ENCODE results near the gene CLUH. TPM values are rescaled to one million over a fixed set of nuclear protein-coding genes. Genes with fewer than 3 reads are reported as not detected.
A peak's percentile ranks its signal among the peaks of the same experiment; 100 is the strongest.

CLUH gene, protein sequence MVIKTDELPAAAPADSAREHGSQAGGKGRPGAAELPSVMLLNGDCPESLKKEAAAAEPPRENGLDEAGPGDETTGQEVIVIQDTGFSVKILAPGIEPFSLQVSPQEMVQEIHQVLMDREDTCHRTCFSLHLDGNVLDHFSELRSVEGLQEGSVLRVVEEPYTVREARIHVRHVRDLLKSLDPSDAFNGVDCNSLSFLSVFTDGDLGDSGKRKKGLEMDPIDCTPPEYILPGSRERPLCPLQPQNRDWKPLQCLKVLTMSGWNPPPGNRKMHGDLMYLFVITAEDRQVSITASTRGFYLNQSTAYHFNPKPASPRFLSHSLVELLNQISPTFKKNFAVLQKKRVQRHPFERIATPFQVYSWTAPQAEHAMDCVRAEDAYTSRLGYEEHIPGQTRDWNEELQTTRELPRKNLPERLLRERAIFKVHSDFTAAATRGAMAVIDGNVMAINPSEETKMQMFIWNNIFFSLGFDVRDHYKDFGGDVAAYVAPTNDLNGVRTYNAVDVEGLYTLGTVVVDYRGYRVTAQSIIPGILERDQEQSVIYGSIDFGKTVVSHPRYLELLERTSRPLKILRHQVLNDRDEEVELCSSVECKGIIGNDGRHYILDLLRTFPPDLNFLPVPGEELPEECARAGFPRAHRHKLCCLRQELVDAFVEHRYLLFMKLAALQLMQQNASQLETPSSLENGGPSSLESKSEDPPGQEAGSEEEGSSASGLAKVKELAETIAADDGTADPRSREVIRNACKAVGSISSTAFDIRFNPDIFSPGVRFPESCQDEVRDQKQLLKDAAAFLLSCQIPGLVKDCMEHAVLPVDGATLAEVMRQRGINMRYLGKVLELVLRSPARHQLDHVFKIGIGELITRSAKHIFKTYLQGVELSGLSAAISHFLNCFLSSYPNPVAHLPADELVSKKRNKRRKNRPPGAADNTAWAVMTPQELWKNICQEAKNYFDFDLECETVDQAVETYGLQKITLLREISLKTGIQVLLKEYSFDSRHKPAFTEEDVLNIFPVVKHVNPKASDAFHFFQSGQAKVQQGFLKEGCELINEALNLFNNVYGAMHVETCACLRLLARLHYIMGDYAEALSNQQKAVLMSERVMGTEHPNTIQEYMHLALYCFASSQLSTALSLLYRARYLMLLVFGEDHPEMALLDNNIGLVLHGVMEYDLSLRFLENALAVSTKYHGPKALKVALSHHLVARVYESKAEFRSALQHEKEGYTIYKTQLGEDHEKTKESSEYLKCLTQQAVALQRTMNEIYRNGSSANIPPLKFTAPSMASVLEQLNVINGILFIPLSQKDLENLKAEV (N-terminal part only)
- total RNA-seq = 100 to 1,000 TPM in 1 of 4 donors, 10 to 100 TPM in 3; 45.4 to 118 (median 56.1) TPM

DNA sequence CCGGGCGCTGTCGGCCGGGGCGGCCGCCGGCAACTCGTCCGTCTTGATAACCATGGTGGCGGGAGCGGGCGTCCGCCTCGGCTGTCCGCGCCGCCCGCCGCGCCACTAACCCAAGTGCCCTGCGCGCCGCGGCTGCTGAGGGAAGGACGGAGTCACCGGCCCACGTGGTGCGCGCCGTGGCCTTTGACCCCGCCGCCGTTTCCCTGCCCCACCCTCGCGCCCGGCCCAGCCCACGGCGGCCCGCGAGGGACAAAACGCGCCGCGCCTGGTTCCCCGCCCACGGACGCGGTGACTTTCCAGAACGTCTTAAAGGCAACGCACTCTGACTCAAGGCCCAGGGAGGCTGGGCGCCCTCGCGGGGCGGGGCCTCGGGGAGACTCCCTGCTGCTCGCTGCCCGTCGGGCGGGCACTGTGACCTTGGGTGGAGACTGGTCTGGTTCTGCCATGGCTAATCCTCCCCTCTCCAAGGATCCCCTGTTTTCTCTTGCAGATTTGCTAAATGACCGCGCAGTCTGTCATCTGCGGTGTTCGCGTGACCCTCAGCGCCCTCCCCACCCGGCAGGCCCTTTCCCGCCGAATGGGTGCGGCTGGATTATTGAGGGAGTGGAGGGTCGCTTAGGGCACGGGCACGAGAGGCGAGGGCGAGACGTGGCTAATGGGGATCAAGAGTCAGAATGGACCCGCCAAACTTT lies at the start of gene CLUH:
CLUH (minus strand) TSS at position 157 of the 692 bp plus-strand sequence; CDS start at position 54, 103 bp downstream.
- peaks cover 0 to 50% (median 48%) of the 10 kb centered on the region in 4 donors for H3K4me1 ChIP-seq

DNA sequence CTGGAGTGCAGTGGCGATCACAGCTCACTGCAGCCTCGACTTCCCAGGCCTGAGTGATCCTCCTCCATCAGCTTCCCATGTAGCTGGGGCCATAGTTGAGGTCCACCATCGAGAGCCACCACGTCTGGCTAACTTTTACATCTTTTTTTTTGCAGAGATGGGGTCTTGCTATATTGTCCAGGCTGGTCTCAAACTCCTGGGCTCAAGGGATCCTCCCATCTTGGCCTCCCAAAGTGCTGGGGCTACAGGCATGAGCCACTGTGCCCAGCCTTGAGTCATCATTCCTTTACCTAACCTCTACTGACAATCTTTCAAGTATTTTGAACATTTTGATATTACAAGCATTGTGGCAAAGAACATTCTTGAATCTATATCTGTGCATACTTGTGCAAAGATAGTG lies 47.3 kb upstream of the CLUH start:
- 63 to 75% methylated on average over 4 of the region's 4 CpGs for WGBS, 2 donors
- peaks cover 0 to 13% (median 2%) of the 10 kb centered on the region in 4 donors for H3K4me1 ChIP-seq
- DNase-seq (ENCODE audit: low spot score in 2 of 2) = no peak
- H3K9me3 ChIP-seq = peaks cover 0 to 6% (median 0%) of the 10 kb centered on the region in 4 donors
- H3K36me3 ChIP-seq = no peaks in the 10 kb centered on the region
- no peak overlapping the region for H3K4me3 ChIP-seq
- no peak overlapping the region for H3K27ac ChIP-seq
- TF ChIP-seq EP300 (IDR thresholded peaks at IDR 0.05) (no peak), POLR2A (IDR thresholded peaks at IDR 0.05) (no peak)
- TF ChIP-seq, protein P1, sequence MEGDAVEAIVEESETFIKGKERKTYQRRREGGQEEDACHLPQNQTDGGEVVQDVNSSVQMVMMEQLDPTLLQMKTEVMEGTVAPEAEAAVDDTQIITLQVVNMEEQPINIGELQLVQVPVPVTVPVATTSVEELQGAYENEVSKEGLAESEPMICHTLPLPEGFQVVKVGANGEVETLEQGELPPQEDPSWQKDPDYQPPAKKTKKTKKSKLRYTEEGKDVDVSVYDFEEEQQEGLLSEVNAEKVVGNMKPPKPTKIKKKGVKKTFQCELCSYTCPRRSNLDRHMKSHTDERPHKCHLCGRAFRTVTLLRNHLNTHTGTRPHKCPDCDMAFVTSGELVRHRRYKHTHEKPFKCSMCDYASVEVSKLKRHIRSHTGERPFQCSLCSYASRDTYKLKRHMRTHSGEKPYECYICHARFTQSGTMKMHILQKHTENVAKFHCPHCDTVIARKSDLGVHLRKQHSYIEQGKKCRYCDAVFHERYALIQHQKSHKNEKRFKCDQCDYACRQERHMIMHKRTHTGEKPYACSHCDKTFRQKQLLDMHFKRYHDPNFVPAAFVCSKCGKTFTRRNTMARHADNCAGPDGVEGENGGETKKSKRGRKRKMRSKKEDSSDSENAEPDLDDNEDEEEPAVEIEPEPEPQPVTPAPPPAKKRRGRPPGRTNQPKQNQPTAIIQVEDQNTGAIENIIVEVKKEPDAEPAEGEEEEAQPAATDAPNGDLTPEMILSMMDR (IDR thresholded peaks at IDR 0.05) = no peak
- peaks cover 2 to 54% of the 10 kb centered on the region in 2 donors for H3K27me3 ChIP-seq

More for the DNA sequence above, at the start of gene CLUH:
- Histone ChIP-seq H3K27me3 (no peaks in the 10 kb centered on the region), H3K36me3 (no peaks in the 10 kb centered on the region), H3K9me3 (no peaks in the 10 kb centered on the region), H3K27ac (peak within 1 kb of the TSS; percentile 44 to 85 (median 82)), H3K4me3 (peak within 1 kb of the TSS; percentile 65 to 97 (median 76))
- 0 to 1% methylated on average over 27 to 58 of the region's 76 CpGs for WGBS, 2 donors
- DNase-seq (ENCODE audit: low spot score in 2 of 2) = peak; percentile 91 to 94
- TF ChIP-seq POLR2A (IDR thresholded peaks at IDR 0.05) (peak; percentile 21 to 64), EP300 (IDR thresholded peaks at IDR 0.05) (peak; percentile 89 to 98)
- TF ChIP-seq, protein P1 (IDR thresholded peaks at IDR 0.05) = peak in 1 of 5 experiments; percentile 72

DNA sequence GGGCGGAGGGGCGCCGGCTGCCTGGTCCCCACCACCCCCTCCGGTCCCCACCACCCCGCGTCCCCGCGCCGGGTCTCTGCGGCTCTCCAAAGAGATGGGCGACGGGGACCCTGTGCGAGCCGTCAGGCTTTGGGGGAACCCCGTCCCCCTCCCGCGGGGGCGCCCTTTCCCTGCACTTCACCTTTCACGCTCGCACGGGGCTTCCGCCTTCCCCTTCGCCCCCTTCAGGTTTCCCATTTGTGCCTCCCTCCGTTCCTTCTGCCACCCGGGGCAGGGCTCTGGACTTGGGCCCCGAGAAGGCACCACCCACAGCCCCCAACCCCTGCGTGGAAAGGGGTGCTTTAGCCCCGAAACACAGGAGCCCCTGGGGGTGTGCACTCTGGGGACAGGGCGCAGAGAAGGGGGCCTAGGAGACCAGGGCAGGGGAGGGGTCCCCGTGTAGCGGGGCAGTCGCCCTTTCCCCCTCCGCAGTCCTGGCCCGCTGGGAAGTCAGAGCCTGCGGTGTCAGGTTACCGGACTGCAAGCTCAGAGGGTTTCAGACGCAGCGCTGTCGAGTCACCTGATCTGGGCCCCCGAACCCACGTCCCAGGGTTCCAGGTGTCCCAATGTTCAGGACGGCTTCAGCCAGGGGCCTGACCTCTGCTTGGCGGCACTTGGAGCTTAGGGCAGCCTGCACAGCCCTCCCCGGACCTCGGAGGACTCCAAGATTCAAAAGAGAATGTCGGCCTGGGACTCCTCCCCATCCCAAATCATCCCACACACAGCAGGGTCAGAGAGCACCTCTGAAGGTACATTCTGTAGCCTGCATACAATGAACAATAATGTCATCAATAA lies 44.5 kb upstream of the CLUH start:
- peaks cover 0 to 3% (median 0%) of the 10 kb centered on the region in 4 donors for H3K9me3 ChIP-seq
- H3K36me3 ChIP-seq = no peaks in the 10 kb centered on the region
- TF ChIP-seq, protein P1 (IDR thresholded peaks at IDR 0.05) = no peak
- TF ChIP-seq EP300 (IDR thresholded peaks at IDR 0.05) = no peak
- TF ChIP-seq POLR2A (IDR thresholded peaks at IDR 0.05) = no peak
- DNase-seq (ENCODE audit: low spot score in 2 of 2) = no peak
- H3K27me3 ChIP-seq = peaks cover 2 to 72% of the 10 kb centered on the region in 2 donors
- H3K4me3 ChIP-seq = peak overlapping the region in 1 of 4 donors; percentile 36
- H3K4me1 ChIP-seq = peaks cover 0 to 13% (median 2%) of the 10 kb centered on the region in 4 donors
- H3K27ac ChIP-seq = no peak overlapping the region
- 2 to 3% methylated on average over 29 to 34 of the region's 46 CpGs for WGBS, 2 donors

DNA sequence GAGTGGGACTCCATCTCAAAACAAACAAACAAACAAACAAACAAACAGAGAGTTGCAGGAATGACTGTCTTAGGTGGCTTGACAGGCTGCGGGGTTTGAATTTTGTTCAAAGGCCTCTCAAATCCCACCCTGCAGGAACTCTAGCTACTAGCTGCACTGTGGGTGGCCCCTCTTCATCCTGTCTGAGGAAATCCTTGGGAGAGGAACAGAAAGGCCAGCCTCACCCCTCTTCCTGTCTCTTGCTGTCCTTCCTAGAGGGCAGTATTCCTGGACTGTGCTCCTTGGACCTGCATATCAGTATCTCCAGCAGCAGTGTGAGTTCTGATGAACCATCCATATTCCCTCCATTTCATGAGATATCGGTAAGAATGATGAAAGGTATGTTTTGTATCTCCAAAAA lies 39.9 kb upstream of the CLUH start:
- 58 to 68% methylated on average over 2 of the region's 2 CpGs for WGBS, 2 donors

More for the DNA sequence above, 39.9 kb upstream of the CLUH start:
- DNase-seq (ENCODE audit: low spot score in 2 of 2) = no peak
- no peak overlapping the region for H3K27ac ChIP-seq
- H3K36me3 ChIP-seq = no peaks in the 10 kb centered on the region
- TF ChIP-seq POLR2A (IDR thresholded peaks at IDR 0.05) (no peak), EP300 (IDR thresholded peaks at IDR 0.05) (no peak)
- TF ChIP-seq, protein P1 (IDR thresholded peaks at IDR 0.05) = no peak
- peaks cover 2 to 66% of the 10 kb centered on the region in 2 donors for H3K27me3 ChIP-seq
- H3K4me1 ChIP-seq = peaks cover 0 to 25% (median 7%) of the 10 kb centered on the region in 4 donors
- H3K4me3 ChIP-seq = no peak overlapping the region
- H3K9me3 ChIP-seq = no peaks in the 10 kb centered on the region
